GM10266 (cell line): ENCODE measurements around the gene TEX2.

ENCODE experiments used
- DNase-seq: peaks from one replicate; pipeline ENCODE4 v3.0.0; 2012; ENCODE audit errors: extremely low spot score
- CTCF ChIP-seq: IDR thresholded peaks from 2 replicates; pipeline ENCODE4 v1.5.1; 2012; ENCODE audit warnings: mild to moderate bottlenecking, low read depth; ENCODE audit not compliant: control insufficient read depth, insufficient read depth; ENCODE audit errors: missing control alignments

TEX2 gene

DNA sequence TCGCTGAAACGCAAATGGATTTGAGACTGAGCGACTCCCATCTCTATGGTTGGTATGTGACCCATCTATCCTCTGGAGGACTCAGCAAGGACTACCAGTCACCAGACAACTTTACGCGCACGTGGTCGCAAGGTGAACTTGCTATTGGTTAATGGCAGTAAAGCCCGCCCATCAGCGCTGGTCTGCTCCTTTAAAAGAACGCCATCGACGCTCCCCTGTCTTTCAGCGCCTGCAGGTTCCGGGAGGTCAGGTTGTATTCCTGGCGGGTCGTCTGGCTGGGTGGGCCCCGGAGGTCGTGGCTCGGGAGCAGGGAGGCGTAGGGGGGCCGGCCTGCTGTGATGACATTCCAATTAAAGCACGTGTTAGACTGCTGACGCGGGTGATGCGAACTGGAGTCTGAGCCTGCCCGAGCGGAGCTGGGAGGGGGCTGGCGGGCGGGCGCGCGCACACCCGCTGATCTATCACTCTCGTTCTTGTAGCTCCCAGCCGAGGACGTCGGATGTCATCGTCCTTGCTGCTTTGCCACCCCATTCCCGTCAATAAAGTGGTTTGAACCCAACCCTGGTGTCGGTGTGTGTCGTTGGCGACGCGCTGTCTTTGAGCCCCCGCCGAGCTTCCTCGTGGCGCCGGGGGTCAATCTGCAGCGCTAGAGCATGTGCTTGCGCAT lies 117.2 kb downstream of the TEX2 start:
- peak; percentile 93 for DNase-seq
- TF ChIP-seq CTCF, result no peak

DNA sequence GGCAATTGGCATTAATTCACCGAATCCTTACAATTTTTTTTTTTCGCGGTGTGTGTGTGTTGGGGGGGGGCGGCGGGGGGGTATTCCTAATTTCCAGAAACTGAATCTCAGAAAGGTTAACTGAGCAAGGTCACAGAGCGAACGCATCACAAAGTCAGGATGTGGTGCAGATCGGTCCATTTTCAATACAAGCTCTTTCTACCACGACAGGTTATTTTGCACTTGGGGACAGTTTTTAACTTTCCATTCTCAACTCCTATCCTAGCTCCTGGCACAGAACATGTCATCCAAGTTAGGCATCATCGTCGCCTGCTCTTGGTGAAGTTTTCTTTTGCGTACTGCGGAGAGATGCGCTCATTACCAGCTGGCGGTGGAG lies 117.7 kb downstream of the TEX2 start:
- DNase-seq, result no peak
- TF ChIP-seq CTCF, result no peak

GRCh38 chr17:64139542-64139941 lies 123.5 kb downstream of the TEX2 start:
- no peak for DNase-seq
- TF ChIP-seq CTCF, result no peak

GRCh38 chr17:64138441-64138840 lies 124.6 kb downstream of the TEX2 start:
- no peak for DNase-seq
- no peak for TF ChIP-seq CTCF

DNA sequence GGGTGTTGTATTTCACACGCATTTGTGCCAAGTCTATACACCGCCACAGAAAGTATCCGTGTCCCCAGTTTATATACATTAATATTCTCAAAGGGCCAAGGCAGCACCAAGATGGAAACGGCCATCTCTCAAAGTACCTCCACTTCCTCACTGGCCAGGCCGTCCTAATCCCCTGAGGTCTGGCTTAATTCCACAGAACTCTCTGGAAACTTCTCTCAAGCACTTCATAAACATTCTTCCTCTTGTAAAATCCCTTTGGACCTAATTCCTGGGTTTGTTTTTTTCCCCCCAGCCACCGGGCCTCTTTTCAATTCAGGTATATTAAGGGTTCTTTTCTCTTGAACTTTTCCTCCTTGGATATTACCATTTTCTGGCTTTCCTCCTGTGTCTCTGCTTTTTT lies 128.1 kb downstream of the TEX2 start:
- no peak for TF ChIP-seq CTCF
- DNase-seq, result no peak

DNA sequence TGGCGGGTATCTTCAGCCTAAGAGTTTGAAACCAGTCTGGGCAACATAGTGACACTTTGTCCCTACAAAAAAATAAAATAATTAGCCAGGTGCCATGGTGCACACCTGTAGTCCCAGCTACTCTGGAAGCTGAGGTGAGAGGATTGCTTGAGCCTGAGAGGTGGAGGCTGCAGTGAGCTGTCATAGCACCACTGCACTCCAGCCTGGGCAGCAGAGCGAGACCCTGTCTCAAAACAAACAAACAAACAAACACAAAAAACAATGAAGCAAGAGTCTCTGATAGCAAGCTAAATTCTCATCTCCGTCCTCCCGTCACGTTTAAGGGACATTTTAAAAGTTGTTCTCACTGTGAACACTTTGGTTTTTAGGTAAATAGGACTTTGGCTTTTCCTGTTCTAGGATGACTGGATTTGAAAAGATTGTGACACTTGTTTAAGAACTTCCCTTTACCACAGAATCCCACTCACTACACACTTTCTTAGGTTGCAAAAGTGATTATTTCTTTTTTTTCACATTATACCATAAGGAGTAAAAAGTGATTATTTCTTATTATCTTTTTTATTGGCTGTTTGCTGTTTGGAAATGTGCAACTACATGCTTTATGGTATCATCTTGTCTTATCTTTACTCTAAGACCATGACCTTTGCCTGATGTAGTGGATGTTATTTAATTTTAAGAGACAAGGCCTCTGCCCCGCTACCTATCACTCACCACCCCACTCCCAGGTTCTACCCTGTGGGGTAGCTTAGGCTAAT lies 128.7 kb downstream of the TEX2 start:
- TF ChIP-seq CTCF, result no peak
- DNase-seq, result no peak

DNA sequence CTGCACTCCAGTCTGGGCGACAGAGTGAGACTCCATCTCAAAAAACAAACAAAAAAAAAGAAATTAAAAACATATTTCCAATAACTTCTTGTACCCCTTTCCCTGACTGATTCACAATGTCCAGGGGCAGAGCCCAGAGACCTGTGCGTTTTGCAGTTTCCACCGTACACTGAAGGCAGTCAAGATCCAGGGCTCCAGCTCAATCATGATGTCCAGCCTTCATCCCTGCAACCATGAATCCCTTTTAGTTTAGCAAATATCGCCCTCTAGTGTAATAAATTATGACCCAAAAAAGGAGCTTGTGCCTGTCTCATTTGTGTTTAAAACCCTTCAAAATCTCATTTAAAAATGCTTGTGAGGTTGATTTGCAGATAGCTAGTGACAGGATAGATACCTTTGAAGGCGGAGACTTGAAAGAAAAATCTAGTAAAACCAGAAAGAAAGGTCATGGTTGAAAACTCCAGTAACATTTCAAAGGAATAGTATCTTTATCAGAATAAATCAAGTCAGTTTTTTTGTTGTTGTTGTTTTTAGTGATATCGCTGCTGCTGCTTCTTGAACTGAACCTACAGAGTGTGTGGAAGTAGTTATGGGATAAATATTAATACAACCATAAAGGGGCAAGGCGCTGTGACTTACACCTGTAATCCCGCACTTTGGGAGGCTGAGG lies 129.4 kb downstream of the TEX2 start:
- peak; percentile 58 for DNase-seq
- TF ChIP-seq CTCF, result peak; percentile 66
